ENCODE measurements around the gene ARHGAP9.

- TF ChIP-seq CTCF (IDR thresholded peaks at IDR 0.05) (no peak), POLR2A (IDR thresholded peaks at IDR 0.05) (no peak), EP300 (IDR thresholded peaks at IDR 0.05) (no peak), POLR2AphosphoS5 (IDR thresholded peaks at IDR 0.05) (no peak)
These were observed 24.9 kb downstream of the ARHGAP9 start, which contains the start of gene INHBE for GRCh38 chr12:57454566-57455373.
